Trophoblast cell (in vitro differentiated cells and primary cell): ENCODE data around the gene NRCAM.

Experiments used
- DNase-seq, 2 donors: peaks; one replicate each; pipeline ENCODE4 v3.0.0-alpha.2; 2016
- H2AFZ ChIP-seq: 2 replicates; pipeline ENCODE4 v1.6.1; 2013; ENCODE audit warnings: low read length, moderate library complexity, mild to moderate bottlenecking; ENCODE audit not compliant: insufficient read depth, poor library complexity
- H2AK5ac ChIP-seq: 2 replicates; pipeline ENCODE4 v1.6.1; 2013; ENCODE audit warnings: mild to moderate bottlenecking, low read length
- H2BK120ac ChIP-seq: 2 replicates; pipeline ENCODE4 v1.6.1; 2013; ENCODE audit warnings: low read length, mild to moderate bottlenecking, moderate library complexity; ENCODE audit not compliant: insufficient read depth, poor library complexity
- H2BK12ac ChIP-seq: 2 replicates; pipeline ENCODE4 v1.6.1; 2013; ENCODE audit warnings: mild to moderate bottlenecking, low read length, moderate library complexity
- H2BK5ac ChIP-seq: 2 replicates; pipeline ENCODE4 v1.6.1; 2013; ENCODE audit warnings: low read length, low read depth, moderate library complexity, mild to moderate bottlenecking; ENCODE audit not compliant: poor library complexity
- H3K14ac ChIP-seq: 2 replicates; pipeline ENCODE4 v1.6.1; 2013; ENCODE audit warnings: mild to moderate bottlenecking, low read length
- H3K18ac ChIP-seq: 2 replicates; pipeline ENCODE4 v1.6.1; 2013; ENCODE audit warnings: mild to moderate bottlenecking, low read length
- H3K23ac ChIP-seq: 2 replicates; pipeline ENCODE4 v1.6.1; 2013; ENCODE audit warnings: low read length
- H3K27ac ChIP-seq: 2 replicates; pipeline ENCODE4 v1.5.1; 2013; ENCODE audit warnings: low read depth, mild to moderate bottlenecking, inconsistent platforms, low read length, moderate library complexity
- H3K27me3 ChIP-seq: 2 replicates; pipeline ENCODE4 v1.6.1; 2013; ENCODE audit warnings: inconsistent platforms, mild to moderate bottlenecking, low read length, moderate library complexity; ENCODE audit not compliant: insufficient read depth
- H3K36me3 ChIP-seq, 2 experiments: 1 replicate in 1 of 2; 2 replicates in 1 of 2; pipeline ENCODE4 v1.6.1; 2013; ENCODE audit warnings: low read length in 2 of 2, mild to moderate bottlenecking in 2 of 2, moderate library complexity in 1 of 2; ENCODE audit not compliant: insufficient read depth in 2 of 2, control insufficient read depth in 1 of 2
- H3K4ac ChIP-seq: 2 replicates; pipeline ENCODE4 v1.6.1; 2013; ENCODE audit warnings: low read depth, mild to moderate bottlenecking, low read length, moderate library complexity
- H3K4me1 ChIP-seq, 2 experiments: 1 replicate in 1 of 2; 2 replicates in 1 of 2; pipeline ENCODE4 v1.6.1; 2013; ENCODE audit warnings: low read length in 2 of 2, mild to moderate bottlenecking in 2 of 2, moderate library complexity in 1 of 2; ENCODE audit not compliant: insufficient read depth in 2 of 2, control insufficient read depth in 1 of 2
- H3K4me2 ChIP-seq: 2 replicates; pipeline ENCODE4 v1.6.1; 2013; ENCODE audit warnings: inconsistent platforms, mild to moderate bottlenecking, low read length, moderate library complexity
- H3K4me3 ChIP-seq: 2 replicates; pipeline ENCODE4 v1.5.1; 2013; ENCODE audit warnings: mild to moderate bottlenecking, low read depth, low read length, inconsistent platforms
- H3K79me1 ChIP-seq: one replicate; pipeline ENCODE4 v1.6.1; 2013; ENCODE audit warnings: low read length
- H3K79me2 ChIP-seq: 2 replicates; pipeline ENCODE4 v1.6.1; 2013; ENCODE audit warnings: low read length, mild to moderate bottlenecking; ENCODE audit not compliant: control insufficient read depth, insufficient read depth, poor library complexity
- H3K9ac ChIP-seq: 2 replicates; pipeline ENCODE4 v1.6.1; 2013; ENCODE audit warnings: mild to moderate bottlenecking, low read length
- H3K9me3 ChIP-seq: 2 replicates; pipeline ENCODE4 v1.6.1; 2013; ENCODE audit warnings: low read depth, mild to moderate bottlenecking, control low read depth, inconsistent platforms, low read length; ENCODE audit not compliant: insufficient read depth
- H4K12ac ChIP-seq: 2 replicates; pipeline ENCODE4 v1.6.1; 2013; ENCODE audit warnings: low read depth, mild to moderate bottlenecking, low read length, moderate library complexity
- H4K8ac ChIP-seq: 2 replicates; pipeline ENCODE4 v1.6.1; 2013; ENCODE audit warnings: low read depth, mild to moderate bottlenecking, low read length, moderate library complexity
- H4K91ac ChIP-seq: one replicate; pipeline ENCODE4 v1.6.1; 2013; ENCODE audit warnings: low read depth, mild to moderate bottlenecking, low read length, moderate library complexity
- WGBS: extraction: QIAGEN DNeasy Blood & Tissue Kit; methylation state at CpG from one replicate; pipeline ENCODE4 v1.1.7; 2013; ENCODE audit warnings: missing lambda C conversion rate; ENCODE audit not compliant: insufficient read length, insufficient coverage; ENCODE audit errors: extremely low coverage; 5-methylcytosine and 5-hydroxymethylcytosine counted together

NRCAM gene

GRCh38 chr7:108097703-108098102 lies 358.5 kb downstream of the NRCAM start:
- Histone ChIP-seq H3K9ac (no peak overlapping the region), H3K4ac (no peak overlapping the region), H3K4me1 (peaks cover 7 to 11% of the 10 kb centered on the region in 2 experiments), H3K14ac (no peak overlapping the region), H4K91ac (no peak overlapping the region), H3K27ac (no peak overlapping the region), H2AFZ (no peak overlapping the region), H2BK5ac (no peak overlapping the region), H3K36me3 (no peaks in the 10 kb centered on the region), H2BK120ac (no peak overlapping the region), H3K4me2 (no peak overlapping the region), H3K23ac (no peak overlapping the region), H2AK5ac (no peak overlapping the region), H2BK12ac (no peak overlapping the region), H4K8ac (no peak overlapping the region), H4K12ac (no peak overlapping the region), H3K18ac (no peak overlapping the region), H3K79me2 (no peaks in the 10 kb centered on the region), H3K4me3 (no peak overlapping the region), H3K79me1 (peaks cover 7% of the 10 kb centered on the region), H3K27me3 (no peaks in the 10 kb centered on the region), H3K9me3 (peaks cover 2% of the 10 kb centered on the region)
- no CpG with 5 or more reads among the region's 7 CpGs for WGBS
- peak; percentile 40 to 71 for DNase-seq
